Iris pigment epithelial cell (primary cell): ENCODE measurements around the gene SIK3.

ENCODE experiments used
- DNase-seq: peaks from one replicate; pipeline ENCODE4 v3.0.0-alpha.2; 2011; ENCODE audit warnings: low read depth

Gene SIK3

DNA sequence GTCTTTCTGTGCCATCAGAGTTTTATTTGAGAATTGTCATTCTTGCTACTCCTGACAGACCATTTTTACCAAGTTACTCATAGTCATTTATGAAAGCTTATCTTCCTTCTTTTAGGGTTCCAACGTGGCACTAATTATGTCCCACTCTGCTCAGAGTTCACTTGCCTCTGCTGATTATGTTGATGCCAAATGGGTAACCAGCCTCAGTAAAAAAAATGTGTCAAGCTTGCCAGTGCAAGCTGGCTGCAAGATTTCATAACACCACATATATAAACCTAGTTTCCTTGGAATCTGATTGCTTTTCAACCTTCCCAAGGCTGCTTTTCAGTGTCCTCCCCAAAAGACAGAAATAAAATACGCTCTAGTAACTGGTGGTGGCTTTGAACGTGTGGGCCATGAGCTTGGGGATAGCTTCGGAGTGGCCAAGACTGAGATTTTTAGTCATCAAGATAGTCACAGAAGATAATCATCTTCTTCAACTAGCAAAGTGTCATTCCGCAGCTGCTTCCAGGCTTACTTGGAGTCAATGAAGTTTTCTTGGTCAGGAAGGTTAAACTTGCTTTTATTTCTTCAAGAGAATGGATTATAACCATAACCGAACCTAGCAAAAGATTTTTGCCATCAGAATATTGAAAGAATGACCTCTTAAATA is 231.3 kb downstream of the SIK3 start:
- DNase-seq: no peak

DNA sequence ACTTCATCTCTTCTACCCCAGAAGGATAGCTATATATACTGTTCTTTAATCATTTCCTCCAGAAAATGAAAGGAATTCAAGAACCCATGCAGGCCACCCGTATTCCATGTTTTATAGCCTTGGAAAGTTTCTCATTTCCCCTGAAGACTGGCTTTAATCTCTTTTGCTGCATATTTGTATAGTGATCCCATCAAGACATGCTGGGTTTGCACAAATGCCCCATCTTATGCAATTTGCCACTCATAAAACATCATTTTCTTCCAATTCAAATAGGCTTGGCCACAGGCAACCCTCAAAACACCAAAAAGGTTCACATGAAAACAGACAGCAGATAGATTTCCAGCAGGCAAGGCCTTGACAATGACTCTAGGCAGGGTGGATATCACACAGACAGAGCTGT is 232.5 kb downstream of the SIK3 start:
- DNase-seq: peak; percentile 30

DNA sequence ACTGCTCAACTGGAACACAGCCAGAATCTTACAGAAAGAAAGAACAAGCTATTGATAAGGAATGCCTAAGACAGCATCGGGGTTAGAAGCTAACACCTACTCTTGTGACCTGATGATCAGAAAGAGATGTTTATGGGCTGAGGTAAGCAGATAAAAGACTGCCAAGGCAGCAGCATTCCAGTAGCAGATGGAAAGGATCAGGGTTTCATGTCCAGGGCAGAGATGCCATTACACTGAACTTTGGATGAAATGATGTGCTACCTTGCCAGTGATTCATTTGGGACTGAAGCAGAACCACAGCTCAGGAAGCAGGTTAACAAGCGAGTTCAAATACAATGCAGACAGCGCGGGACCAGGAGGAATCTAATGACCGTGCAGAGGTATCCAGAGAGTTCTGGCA is 233.7 kb downstream of the SIK3 start:
- DNase-seq: no peak

DNA sequence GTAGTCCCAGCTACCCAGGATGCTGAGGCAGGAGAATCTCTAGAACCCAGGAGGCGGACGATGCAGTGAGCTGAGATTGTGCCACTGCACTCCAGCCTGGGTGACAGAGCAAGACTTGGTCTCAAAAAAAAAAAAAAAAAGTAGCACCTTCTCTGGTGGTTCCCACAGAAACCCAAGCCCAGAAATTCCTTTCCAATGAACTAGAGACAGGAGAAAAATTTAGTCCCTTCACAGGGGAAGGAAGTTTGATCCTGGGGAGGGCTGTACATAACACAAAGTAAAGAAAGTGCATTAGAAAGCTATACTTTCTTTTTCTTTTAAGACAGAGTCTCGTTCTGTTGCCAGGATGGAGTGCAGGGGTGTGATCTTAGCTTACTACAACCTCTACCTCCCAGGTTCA is 235.3 kb downstream of the SIK3 start:
- DNase-seq: no peak

DNA sequence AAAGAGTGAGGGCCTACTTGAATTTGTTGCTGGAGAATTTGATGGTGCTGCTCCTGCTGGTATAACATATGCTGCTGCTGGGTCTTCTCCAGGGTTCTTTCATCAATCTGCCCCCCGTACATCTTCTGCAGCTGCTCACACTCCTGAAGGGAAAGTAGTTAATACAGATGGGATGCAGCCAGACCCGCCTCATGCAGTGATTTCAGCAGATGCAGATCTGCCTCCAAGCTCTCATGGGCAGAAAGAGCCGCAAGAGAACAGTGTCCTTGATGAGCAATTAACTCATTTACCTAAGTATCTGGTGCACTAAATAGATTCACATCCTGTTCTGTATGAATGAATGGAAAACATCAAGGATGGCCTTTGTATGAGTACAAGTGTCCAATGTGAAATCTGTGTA is 236.0 kb downstream of the SIK3 start:
- DNase-seq: no peak

DNA sequence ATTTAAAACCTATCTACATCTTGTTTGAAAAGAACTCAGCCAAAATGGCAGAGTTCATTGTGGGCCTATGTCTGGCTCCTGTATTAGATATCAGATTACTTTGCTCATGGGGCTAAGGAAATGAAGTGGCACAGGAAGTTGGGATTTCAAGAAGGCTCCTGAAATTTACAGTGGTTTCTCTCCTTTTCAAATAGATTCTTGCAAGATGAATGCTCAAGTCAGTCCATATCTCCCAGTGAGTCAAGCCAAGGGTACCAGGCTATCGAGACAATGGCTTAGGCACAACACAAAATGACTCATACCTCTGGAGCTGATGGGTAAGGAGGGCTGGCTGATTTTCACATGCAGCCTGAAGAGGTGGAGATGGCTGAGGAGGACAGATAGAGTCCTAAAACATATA is 236.7 kb downstream of the SIK3 start:
- DNase-seq: peak; percentile 76

DNA sequence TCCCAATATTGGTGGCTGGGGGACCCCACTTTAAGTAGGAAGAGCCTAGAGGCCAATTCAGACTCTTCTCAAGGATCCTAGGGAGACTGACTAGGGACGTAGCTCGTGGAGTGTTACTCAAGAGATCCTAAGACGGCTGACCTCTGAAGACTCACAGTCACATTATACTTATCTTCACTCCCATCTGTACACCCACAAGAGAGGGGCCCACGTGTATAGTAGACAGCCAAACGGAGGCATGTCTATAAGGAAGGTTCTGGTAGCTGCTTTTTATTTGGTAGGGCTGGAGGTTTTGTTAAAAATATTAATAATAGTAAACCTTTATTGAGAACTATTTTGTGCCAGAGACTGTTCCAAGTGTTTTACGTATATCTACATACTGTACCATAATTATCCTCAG is 237.9 kb downstream of the SIK3 start:
- DNase-seq: no peak

DNA sequence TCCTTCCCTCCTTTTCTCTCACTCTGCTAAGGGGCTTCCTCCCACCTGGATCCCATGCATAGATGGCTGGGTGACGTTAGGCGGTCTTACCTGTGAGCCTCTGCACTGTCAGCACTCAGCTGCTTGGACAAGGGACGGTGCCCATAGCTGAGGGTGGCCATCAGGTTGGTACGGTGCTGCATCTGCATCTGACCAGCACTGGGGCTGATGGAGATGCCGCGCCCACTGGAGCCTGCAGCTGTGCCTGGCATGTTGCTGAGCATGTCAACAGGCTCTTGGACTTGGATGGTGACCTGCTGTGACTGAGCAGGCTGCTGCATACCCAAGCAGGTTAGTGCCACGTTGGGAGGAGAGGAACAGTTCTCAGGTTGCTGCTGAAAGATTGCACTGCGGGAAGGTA is 239.1 kb downstream of the SIK3 start:
- no peak for DNase-seq

DNA sequence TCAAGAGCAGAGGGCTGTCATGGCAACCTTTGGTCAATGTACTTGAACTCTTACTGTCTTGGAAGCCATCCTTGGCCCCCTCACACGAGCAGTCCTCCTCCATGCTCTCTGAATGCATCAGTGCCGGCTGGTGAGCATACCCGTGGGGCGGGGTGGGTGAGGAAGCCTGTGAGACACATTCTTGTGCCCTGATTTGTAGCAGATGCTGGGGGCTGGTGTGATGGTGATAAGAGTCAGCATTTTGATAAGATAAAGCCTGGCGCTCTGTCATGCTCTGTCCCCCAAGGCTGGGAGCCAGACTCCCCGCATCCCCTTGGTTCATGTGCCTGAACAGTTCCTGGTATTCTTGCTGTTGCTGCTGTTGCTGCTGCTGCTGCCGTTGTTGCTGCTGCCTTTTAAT is 240.3 kb downstream of the SIK3 start:
- no peak for DNase-seq

DNA sequence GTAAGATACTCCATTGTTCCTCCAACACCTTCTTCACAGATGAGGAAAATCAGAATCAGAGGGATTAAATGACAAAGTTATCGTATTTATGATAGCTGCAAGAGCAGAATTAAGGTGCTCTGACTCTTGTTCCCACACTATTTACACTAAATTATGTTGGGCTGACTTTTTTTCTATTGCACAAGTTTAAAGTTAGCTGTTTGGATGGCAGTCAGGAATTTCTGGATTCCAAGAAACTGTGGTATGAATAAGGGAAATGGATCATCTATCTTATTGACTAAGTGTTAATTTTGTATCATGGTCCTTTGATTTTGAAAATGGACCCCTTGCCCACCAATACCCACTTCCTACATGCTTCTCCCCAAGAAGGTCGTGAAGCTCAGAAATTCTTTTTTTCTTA is 240.9 kb downstream of the SIK3 start:
- peak; percentile 20 for DNase-seq

DNA sequence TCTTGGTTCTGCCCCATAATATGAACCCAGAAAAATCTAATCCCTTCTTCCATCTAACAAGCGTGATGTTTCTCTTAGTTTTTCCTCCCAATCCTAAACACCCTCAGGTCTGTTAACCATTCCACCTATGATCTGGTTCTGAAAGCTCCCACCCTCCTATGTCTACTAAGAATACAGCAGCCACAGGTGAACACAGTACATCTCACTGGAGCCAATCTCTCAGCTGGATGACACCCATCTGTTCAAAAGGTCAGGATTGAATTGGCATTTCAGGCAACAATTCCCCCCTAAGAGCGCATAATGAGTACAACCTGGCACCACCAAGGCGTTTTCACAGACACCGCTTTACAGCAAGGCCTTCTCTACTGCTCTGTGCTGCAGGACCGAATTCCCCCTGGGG is 241.8 kb downstream of the SIK3 start:
- no peak for DNase-seq

DNA sequence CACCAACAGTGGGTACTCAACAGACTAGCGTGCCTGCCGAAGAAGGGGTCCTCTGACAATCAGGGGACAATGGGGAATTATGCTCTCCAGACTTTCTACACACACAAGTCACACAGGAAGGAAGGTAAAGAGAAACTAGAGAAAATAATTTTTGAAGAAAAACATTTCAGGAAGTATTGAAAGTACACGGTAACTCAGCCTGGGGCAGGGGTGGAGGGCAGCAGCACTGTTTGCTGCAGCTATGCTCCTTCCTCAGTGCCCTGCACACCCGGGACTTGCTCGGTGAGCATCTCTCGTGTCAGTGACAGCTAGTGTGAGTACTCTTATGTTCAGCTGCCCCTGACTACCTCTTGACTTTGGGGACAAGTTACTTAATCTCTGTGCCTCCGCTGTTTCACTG is 242.8 kb downstream of the SIK3 start:
- no peak for DNase-seq

DNA sequence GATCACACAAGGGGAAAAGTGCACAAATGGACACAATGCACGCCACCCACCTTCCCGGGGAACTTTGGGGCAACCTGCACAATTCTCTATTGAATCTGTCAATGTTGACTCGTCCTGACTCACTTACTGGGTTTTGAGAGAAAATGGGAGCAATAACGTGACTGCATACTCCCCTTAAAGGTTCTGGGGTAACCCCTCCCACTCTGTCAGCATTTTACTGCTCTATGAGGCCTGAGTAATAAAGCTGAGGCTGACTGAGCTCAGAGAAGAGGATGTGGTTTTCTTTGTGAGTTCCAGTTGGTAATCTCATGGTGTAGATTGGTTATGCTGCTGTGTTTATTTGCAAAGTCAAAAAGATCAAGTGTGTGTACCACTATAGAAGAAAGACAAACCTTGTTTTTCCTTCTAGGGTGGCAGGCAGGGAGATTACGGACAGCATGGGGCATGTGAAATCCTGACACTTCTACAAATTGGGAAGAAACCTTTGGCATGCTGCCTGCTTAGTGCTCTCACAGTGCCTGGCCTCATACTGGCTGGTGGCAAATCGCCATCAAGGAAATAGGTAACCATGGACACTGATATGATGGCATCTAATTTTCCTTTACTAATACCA is 244.7 kb downstream of the SIK3 start:
- peak; percentile 97 for DNase-seq

DNA sequence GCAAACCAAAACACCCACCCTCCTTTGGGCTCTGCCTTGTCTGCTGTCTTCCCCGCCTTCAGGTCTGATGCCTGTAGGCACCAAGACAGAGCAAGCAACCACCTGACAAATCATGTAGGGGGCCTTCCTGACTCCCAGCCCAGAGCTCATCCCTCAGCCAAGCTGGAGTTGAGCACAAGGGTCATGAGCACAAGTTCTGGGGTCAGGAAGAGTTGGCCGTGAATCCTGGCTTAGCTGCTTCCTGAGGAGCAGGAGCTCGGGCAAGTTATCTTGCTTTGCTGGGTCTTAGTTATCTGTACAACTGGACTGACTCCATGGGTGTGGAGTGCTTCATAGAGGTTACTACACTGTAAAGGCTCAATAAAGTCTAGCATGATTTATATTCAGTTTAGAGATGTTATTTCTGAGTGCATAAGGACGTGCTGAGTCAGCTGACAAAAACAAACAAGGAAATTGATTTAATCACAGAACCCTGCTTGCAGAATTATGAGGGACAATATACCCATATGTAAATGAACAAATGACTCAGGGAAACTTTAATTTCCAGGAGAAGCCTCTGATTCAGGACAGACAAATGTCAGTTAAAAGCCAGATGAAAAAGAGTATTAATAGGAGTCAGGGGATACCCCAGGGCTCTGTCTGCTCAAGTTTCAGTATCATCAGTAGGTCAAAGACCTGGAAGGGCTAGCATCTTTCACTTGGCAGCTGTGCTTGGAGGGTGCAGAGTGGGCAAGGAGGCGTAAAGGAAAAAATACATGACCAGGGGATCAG is 245.8 kb downstream of the SIK3 start:
- peak; percentile 53 for DNase-seq

DNA sequence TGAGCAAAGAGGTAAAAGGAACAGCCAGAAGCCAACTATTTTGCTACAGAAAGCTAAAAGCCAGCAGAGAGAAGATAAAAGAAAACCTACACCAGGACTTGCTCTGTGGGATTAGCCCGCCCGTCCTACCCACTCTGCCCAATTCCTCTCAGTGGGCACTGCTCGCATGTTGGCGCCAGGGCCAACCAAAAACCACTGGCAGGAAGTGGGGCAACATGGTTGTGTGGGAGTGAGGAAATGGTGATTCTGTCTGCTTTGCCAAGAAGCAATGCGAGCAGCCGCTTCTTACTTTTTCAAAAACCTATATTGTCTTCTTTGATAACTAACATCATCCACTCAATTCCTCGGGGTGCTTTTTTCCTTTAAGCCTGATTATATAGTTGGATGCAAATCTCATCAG is 246.6 kb downstream of the SIK3 start:
- no peak for DNase-seq

DNA sequence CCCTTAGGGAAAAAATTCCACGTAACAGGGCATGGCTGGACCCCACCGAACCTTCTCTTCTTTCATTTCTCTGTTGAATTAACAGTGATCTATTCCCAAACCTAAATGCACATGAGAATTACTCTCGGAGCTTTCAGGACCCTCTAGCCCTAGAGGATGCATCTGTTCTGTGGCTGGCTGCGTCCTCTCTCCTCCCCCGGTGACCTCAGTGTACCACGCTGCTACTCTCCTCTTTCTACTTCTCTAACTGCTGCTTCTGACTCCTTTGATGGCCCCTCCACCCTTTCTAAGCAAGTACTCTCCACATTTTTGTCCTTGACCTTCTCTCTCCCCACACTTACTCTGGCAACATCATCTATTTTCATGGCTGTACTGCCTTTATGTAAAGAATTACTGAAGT is 248.7 kb downstream of the SIK3 start:
- no peak for DNase-seq

DNA sequence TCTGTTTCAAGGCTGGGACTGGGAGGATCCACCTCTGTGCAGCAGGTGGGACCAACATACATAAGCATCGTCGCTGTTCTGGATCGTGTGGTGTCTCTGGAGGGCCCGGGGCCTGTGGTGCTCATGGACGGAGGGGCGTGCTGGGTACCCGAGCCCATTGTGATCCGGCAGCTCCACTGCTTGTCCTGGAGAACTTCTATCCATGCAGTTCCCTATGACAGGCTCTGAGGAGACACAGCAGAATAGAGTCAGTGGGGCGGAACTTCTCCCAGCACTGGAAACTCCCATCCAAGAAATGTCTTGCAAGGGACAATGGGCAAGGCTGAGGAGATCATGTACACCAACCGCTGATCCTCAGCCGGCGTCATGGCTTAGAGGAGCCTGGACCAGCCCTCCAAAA is 249.2 kb downstream of the SIK3 start:
- no peak for DNase-seq

DNA sequence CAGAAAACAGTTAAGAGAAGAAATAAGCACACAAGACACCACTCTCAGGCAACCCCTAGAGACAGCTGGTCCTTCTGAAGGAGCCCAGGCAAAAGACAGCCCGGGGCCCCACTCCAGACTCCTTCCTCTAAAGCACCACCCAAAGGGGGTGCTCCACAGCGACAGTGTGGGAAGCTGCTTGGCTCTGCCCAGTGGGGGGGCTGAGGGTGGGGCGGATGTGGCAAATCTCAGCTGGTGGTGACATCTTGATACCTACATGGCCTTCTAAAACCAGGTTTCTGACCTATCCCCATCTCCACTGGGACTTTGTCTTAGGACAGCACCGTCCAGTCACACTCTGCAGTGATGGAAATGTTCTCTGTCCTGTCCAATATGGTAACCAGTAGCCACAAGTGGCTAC is 250.6 kb downstream of the SIK3 start:
- DNase-seq: no peak

DNA sequence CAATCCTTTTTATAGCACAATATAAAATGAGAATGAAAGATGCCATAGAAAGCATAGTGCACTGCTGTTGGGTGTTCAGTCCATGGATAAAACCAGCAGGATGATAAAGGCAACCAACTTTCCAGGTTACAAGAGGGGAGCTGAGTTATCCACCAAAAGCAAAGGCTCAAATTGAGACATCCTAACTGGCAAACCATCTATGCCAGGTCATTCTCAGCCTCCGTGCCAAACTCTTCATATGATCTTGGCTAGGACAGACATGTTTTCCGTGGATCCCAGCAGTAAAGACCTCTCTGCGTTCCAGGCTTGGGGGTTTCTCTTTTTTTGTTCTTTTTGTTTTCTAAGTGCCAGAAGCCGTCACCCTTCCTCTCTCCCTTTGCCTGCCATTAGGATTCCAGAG is 253.5 kb downstream of the SIK3 start:
- DNase-seq: no peak

DNA sequence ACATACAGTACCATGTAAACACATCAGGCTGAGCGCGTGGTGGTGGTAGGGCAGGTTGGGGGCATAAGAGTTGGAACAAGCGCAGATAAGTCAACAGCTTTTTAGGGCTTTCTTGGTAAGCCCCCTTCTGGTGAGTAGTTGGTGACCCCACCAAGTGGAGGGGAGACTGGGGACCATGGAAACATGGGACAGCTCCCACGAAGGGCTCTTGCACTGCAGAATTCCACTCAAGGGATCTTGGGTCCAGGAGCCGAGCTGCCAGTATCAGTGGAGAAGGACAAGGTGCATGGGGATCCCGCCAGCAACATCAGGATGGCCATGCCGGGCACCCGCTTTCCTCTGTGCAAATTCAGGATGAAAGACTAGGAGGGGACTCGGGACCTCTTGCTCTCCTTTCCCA is 254.6 kb downstream of the SIK3 start:
- DNase-seq: no peak

DNA sequence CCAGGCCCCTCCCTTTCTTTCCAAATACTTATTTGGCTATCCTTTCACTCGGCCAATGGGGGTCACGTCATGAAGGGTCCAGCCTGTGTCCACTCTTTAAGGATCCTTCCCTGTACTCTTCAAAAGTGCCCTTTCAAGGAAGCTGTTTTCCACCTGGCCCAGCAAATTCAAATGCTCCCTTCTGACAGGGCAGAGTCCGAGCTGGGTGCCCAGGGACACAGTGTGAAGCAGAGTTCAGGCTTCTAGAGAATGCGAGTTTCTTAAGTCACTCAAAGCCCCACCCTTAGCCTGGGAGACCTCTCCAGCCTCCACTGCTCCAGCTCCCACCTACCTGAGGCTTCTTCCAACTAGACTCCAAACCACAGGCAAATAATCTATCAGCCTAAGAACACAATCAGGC is 255.3 kb downstream of the SIK3 start:
- DNase-seq: no peak

DNA sequence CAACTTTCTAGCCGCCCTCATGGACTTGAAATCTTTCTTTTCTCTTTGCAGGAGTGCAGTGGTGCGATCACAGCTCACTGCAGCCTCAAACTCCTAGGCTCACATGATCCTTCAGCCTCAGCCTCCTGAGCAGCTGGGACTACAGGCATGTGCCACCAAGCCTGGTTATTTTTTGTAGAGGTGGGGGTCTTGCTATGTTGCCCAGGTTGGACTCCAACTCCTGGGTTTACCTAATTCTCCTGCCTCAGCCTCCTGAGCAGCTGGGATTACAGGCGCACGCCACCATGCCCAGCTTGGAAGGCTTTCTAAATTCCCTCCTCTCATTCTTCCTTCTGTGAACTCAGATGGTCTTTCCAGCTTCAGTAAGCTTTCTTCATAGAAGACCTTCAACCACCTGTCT is 256.1 kb downstream of the SIK3 start:
- no peak for DNase-seq

DNA sequence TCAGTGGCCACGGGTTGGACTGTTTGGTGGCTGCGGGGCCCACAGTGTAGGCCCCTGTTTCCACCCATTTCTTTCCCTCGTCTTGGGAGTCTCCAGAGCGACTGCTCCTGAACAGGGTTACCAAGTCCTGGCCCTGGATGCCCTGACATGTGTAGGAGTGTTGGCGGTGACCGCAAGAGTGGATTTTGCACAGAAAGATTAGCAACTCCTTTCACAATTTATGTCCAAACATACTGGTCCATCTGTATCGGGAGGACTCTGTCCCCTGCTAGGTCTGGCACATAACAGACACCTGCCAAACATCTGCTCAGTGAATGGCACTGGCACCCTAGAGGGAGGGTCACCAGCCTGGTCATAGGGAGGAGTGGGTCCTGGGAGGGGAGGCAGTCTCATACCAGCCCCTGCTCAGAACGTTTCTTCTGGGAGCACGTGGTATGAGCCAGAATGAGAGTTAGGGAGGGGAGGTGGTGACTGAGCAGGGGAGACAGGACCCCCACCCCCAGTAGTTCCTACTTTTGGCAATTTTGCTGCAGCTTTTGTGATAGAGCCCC is 257.4 kb downstream of the SIK3 start:
- no peak for DNase-seq
